HG02981 (cell line): Measurements from ENCODE around the gene CACNA1A.
"Not testable (repeated sequence)": the region's sequence is repeated elsewhere in the genome, so short reads cannot be mapped to it uniquely, and the experiment has no call there.

Experiments used
- ATAC-seq: cut with Tn5 transposase; IDR thresholded peaks from one replicate; pipeline ENCODE4 v1.9.1; 2021; ENCODE audit warnings: mild to moderate bottlenecking, moderate library complexity; ENCODE audit not compliant: unreplicated experiment

Gene CACNA1A

DNA sequence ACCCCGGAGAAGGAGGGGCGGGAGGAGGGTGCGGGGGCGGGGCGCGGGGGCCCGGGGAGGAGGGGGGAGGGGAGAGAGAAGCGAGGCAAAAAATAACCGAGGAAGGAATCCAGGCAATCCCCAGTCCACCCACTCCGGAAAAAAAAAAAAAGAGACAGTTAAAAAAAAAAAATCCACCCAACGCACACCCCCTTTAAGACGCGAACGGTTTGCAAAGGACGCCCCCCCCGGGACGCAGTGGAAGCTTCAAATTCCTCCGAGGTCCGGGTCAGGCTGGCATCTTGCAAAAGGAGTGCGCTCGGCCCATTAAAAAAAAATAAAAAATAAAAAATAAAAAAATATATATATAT, at the start of gene CACNA1A:
Gene CACNA1A, minus strand, starts transcription at position 9 of the 350 bp plus-strand sequence. CDS start 255 bp downstream, outside the sequence.
- ATAC-seq: no peak

DNA sequence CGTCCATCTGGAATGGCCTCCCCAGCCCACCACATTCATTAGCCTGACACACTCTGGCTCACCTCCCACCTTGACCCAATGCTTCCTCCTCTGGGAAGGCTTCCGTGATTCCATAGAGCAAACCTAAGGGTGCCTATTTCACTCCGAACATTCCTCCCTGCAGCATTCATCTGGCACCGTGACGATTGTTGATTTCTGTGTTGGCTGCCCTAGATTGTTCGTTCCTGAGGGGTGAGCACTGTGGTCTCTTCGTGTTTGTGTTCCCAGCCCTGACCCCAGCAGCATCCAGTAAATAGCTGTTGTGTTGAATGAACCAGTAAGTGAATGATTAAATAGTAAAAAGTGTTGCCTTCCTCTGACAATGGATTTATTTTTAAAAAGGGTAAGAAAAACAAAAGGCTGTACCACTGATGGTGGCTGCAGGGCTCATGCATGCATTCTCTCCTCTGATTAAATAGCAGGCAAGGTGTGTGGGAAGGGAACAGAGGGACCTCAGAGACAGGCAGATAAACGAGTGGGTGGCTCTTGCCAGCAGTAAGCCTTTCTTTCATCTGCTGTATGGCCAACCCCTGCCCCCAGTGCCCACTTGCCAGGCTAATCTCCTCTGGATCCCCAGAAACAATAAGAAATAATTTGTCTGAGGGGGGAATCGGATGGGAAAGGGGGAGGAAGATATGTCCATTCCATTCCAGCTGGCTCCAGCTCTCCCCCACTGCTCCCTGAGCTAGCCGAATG, 48.4 kb upstream of the CACNA1A start:
- ATAC-seq: no peak

DNA sequence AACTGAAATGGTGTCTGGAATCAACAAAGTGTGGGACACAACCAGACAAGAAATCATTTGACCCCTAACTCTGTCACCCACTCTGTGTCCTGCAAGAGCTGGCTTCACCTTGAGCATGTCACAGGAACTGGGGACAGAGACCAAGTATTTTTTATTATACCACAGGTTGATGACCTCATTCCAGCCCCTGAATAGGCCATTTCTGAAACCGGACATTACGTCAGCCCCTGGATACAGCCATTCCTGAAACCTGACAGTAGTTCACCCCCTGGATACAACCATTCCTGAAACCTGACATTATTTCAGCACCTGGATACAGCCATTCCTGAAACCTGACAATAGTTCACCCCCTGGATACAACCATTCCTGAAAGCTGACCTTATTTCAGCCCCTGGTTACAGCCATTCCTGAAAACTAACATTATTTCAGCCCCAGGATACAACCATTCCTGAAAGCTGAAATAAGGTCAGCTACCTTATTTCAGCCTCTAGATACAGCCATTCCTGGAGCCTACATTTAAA, 47.7 kb upstream of the CACNA1A start:
- ATAC-seq: no peak

DNA sequence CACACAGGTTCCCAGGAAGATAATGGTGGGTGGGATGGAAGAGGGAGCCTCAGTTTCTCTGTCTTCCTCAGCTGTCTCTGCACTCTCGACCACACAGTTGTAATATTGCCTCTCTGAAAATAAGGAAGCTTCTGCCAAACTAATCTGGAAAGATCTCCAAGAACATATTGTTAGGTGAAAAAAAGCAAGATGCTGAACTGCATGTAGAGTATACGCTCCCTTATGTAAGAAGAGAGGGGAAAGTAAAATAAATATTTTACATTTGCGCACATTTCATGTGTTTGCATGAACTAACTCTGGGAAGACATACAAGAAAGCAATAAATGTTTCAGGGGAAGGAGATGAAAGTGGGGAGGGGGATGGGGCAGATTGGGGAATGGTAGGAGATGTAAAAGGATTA, 41.9 kb upstream of the CACNA1A start:
- ATAC-seq: no peak

DNA sequence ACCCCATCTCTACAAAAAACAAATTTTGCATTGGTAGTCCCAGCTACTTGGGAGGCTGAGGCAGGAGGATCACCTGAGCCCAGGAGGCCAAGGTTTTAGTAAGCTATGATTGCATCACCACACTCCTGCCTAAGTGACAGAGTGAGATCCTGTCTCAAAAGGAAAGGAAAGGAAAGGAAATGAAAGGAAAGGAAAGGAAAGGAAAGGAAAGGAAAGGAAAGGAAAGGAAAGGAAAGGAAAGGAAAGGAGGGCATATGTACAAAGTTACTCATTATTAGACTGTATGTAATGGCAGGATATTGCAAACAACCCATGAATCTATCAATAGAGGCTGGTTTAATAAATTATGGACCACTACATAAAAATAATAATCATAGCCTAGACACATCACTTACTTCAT, 40.8 kb upstream of the CACNA1A start:
- no peak for ATAC-seq

DNA sequence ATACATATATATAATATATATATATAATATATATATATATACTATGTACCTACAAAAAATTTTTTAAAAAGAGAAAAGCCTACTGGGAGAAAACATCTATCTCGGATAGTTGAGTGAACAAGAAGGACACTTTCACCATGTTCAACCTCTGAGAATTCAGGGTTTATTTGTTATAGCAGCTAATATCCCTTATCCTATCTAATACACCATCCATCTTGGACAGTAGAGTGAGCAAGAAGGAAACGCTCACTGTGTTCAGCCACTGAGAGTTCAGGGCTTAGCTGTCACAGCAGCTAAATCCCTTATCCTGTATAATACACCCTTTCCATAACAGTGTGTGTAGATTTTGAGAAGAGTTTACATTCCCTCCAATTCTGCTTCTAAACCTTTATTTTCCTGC, 38.1 kb upstream of the CACNA1A start:
- no peak for ATAC-seq

DNA sequence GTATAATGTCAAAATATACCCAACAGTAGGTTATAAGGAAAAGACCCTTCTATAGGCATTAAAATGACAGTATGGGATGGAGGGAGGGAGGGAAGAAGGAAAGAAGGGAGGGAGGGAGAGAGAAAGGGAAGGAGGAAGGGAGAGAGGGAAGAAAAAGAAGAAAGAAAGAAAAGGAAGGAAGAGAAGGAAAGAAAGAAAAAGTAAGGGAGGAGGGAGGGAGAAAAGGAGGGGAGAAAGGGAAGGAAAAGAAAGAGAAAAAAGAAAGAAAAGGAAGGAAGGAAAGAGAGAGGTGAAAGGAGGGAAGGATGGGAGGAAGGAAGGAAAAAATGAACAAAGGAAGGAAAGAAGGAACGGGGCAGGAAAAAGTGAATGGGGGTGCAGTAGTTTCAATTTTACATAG, 35.3 kb upstream of the CACNA1A start:
- no peak for ATAC-seq

DNA sequence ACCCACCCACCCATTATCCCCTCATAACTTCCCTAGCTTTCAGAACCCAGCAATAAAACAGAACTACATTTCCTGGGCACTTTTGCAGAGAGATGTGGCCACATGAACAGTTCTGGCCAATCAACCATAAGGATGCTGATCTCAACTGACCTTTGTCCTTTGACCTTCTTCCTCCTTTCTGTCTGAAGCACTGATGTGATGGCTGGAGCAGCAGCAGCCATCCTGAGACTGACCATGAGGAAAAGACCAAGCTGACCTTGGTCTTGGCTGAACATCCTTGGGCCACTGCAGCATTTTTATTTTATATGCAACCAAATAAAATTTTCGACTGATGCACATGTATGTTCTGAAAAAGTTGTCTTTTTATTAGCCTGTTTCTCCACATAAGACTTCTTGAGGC, 33.1 kb upstream of the CACNA1A start:
- ATAC-seq: no peak

DNA sequence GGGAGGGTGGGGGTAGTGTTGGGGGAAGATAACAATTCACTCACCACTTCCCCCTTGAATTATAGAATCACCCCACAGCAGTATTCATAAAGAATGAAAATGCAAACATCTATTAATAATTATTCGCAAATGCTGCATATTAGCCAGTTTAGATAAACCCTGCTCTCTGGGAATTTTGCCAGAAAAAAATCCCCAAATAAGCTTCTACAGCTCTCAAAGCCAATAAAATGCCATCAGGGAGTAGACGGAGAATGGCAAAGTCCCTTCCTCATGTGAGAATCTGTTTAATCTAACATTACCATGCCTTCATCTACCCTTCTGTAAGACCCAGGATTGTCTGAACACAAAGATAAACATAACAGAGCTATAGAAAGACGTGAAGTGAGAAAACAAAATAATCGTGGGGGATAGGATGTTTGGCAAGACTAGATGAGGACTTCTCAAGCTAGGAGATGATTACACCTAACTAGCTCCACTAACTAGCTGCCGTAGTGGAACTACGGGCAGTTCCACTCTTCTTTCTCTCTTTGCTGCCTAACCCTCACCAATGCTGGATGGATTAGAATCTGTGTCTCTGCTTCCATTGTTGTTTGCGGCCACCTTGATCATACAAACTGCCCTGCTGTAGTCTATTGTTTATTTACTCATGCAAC, 32.4 kb upstream of the CACNA1A start:
- no peak for ATAC-seq

DNA sequence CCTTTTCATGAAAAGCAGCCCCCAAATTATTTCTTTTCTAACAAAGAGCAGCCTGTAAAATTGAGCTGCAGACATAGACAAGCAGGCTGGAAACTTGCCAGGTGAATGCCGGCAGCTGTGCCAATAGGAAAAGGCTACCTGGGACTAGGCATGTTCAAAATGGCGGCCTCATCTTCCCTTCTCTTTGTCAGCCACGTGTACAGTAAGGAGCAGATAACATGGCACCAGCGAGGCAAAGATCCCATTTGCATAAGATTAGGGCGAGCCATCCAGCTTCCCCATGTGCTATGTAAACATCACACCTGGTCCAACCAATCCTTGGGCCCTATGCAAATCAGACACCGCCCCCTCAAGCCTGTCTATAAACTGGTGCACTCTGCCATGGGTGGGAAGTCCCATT, 31.2 kb upstream of the CACNA1A start:
- ATAC-seq: no peak

DNA sequence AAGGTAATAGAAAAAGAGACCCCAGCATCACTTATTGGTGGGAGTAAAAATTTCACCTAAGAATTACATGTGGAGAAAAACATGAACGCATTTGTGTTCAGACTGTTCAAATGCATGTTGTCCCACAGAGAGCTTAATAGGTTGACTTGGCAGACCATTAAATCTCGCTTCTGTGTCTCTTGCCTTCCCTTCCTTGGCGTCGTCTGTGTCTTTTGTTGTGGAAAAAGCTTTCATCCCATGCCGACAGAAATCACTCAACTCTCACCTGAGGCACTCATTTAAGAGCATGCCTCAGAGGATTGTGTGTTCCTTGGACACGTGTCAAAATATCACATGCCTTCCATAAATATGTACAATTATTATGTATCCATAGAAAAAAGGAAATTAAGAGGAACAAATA, 24.4 kb upstream of the CACNA1A start:
- ATAC-seq: no peak

DNA sequence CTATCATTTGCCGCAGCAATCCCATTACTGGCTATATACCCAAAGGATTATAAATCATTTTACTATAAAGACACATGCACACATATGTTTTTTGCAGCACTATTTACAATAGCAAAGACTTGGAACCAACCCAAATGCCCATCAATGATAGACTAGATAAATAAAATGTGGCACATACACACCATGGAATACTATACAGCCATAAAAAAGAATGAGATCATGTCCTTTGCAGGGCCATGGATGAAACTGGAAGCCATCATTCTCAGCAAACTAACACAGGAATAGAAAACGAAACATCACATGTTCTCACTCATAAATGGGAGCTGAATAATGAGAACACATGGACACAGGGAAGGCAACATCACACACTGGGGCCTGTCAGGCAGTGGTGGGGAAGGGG, 23.4 kb upstream of the CACNA1A start:
- ATAC-seq: not testable (repeated sequence)

DNA sequence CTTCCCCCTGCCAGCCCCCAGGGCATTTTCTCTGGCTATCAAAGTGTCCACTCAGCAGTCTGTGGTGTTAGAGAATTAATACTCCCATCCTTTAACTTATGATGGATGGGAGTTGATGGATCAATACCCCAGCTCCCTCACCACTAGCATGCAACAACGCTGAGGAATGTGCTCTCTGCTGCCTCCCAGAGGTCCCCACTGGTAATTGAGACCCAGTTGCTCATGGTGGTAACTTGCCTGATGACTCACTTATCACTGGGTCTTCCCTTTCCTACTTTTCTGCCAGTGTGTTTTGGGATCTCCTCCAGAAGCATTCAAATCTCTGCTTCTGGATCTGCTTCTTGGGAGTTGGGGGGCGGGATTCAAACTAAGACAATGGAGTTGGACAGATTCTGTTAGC, 20.3 kb upstream of the CACNA1A start:
- no peak for ATAC-seq

DNA sequence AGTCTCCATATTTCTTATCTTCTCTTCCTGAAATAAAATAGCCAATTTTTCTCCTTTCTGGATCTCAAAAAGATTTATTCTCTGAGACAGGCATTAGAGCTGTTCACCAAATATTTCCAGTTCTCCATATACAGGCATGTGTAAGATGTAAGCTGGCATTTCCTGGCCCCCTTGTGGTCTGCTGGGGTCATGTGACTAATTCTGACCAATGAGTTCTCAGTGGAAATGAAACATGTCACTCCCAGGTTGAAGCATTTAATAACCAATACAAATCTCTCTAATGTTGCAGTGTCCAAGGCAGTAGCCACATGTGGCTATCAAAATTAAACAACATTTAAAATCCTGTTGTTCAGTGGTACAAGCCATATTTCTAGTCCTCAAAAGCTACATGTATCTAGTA, 14.8 kb upstream of the CACNA1A start:
- no peak for ATAC-seq

DNA sequence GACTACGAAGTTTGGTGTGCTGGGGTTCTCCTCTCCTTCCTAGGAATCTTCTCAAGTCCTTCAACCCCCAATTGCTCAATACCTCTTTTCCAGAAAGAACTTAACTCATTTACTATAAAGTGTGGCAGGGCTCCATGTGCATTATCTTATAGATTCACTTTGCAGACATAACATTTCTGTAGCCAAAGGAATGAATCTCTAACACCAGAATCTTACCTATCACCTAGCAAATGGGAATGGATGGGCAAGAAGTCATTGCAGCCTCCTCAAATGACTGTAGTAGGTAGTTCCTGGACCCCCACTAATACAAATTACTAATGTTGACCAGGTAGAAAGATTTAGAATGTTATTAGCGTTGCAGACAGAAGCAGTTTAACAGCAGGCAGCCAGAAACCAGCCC, 5.7 kb upstream of the CACNA1A start:
- ATAC-seq: no peak

DNA sequence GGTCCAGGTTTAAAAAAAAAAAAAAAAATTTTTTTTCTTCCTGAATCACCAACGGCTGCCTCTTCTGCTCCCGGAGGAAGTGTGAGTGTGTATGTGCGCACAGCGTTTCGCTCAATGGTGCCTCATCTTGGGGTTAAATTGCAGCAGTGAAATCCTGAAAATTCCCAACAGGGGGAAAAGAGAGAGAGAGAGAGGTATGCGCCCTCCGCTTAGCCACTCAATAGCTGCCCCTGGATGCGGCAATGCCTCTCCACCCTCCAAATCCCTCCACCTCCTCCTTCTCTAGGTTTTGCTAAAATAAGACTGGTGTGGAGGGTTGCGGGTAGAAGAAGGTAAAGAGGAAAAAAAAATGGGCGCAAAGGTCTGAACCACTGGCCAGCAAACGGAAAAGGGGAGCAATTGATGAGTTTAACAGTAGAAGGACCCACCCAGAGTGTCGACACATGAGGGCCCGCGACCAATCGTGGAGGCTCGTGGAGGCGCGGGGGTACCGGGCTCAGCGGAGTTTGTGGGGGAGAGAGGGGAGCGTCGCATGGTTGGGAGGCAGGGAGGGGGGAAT, 853 bp upstream of the CACNA1A start:
- no peak for ATAC-seq

DNA sequence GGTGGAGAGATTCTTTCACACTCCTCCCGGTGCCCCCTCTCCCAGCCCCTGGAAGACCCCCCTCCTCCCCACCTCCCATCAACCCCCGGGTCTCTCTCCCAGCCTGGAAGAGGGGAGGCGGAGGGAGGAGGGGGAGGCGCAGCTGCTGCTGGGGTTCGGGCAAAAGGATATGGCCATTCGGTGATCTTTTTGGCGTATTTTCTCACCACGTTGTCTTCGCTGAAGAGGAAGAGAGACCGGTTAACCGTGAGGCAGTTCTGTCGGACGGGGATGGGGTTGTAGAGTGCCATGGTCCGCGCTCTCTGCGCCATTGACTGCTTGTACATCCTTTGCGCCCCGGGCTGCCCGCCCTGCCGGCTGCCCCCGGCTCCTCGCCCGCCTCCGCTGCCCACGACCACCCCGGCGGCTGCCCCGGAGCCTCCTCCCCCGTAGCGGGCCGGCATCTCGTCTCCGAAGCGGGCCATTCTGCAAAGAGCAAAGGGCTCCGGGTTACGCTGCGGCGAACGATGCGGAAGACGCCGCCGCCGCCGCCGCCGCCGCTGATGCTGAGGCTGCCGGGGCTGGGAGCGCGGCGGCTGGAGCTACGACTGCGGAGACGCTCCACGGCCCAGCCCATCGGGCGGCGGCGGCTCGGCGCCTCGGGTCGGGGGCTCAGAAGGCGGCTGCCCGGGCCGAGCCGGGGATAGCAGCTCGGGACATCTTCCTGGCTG, 363 bp downstream of the CACNA1A start:
- ATAC-seq: no peak

DNA sequence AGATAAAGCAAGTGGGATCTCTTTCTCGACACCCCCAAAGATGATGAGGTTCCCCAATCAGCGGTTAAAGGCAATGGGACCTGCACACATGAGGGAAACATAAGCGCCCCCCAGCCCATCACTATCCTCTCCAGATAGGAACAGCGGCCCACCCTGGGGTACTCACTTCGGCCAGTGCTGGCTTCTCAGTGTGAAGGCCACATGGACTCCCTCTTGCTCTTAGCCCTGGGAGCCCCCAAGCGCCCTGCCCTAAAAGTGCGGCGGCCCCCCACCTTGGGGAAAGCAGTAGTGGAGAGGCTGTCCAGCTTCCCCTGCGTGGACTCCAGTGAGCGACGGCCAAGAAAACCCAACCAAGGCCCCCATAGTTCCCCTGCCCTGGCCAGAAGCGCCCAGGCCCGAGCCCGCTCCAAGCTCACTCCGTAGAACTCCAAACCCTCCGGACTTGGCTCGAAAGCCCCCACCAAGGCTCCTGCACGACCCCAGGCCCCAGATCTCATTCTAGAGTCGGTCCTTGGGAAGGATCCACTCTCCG, 1.0 kb downstream of the CACNA1A start:
- no peak for ATAC-seq

DNA sequence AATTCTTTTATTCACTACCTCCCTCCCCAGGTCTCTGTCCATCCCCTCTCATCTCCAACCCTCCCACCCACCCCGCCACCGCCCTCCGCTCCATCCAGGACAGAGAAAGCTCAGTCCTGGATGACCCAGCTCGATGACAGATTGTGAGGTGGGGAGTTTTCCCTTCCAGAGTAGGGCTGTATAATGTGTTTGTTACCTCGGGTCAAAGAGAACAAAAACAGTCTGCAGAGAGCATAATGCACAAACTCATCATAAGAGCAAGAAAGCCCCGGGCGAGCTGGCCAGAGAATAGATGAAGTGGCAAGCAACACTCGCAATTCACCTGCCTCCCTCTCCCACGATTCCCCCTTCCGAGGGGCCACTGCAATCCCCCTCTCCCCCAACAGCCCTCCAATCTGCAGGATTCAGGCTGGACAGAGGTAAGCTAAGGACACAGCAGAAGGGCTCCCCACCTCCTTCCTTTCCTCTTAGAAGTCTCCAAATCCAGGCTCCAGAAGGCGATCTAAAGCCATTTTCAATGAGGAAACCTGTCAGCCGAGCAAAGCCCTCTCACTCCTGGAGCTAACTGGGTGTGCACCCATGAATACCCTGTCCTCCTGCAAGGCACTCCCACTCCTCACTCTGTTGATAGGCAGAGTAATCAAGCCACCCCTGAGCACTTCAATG, 2.6 kb downstream of the CACNA1A start:
- ATAC-seq: no peak

DNA sequence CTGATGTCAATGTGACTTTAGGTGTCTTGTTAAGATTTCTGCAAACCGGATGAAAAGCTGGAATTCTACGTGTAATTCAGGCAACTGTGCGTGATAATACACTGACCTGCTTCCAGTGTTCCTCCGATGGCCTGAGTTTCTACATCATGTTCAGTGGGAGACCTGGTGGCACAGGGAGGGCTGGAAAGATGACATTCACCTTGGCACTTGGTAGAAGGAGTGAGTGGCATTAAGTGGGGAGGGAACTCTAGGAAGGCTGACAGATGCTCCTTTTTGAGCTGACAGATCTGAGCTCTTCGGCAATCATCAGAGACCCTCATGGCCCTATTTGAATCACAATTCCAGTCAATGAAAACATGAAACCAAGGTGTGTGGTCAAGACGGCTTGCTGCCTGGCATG, 4.0 kb downstream of the CACNA1A start:
- ATAC-seq: no peak

DNA sequence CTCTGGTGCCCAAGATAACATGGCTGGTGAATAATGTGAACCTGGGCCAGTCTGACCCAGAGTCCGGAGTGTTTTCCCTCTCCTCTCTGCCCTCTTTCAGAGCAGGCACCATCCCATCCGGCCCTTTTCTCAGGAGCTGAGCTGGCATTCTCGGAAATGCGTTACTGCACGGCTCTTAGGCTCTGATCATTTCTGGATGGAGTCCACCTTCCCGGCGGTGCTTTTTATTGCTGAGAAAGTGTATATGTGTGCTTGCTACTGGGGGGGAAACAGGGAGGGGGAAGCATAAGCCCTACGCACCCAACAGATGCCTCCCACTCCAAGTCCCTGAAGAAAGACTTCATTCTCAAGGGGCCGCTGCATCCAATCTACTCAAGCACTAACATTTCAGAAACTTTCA, 6.6 kb downstream of the CACNA1A start:
- ATAC-seq: no peak
